Upper lobe of left lung (tissue), 6 donors: Measurements from ENCODE around the gene TELO2. TPM values are rescaled to one million over a fixed set of nuclear protein-coding genes. Genes with fewer than 3 reads are reported as not detected.
A peak's percentile ranks its signal among the peaks of the same experiment; 100 is the strongest.

Source experiments
- ATAC-seq, 2 donors: fragments of 200-7000 bp; cut with Tn5 transposase; one replicate each; pipeline ENCODE4 v1.9.1; 2022; ENCODE audit warnings: mild to moderate bottlenecking in 2 of 2, moderate library complexity in 2 of 2; ENCODE audit not compliant: low FRiP score in 2 of 2
- DNase-seq, 2 donors: peaks; one replicate each; pipeline ENCODE4 v3.0.0-alpha.2; 2019 to 2020
- H3K27ac ChIP-seq, 4 donors: fragments of 200-600 bp; sonication (generic); one replicate each; pipeline ENCODE4 v1.5.1; 2016 to 2019
- H3K27me3 ChIP-seq, 4 donors: fragments of 200-600 bp; sonication (generic); one replicate each; pipeline ENCODE4 v1.5.1; 2017 to 2019
- H3K36me3 ChIP-seq, 4 donors: fragments of 200-600 bp; sonication (generic); one replicate each; pipeline ENCODE4 v1.5.1; 2016 to 2019
- H3K4me1 ChIP-seq, 4 donors: fragments of 200-600 bp; sonication (generic); one replicate each; pipeline ENCODE4 v1.5.1; 2018 to 2019
- H3K4me3 ChIP-seq, 4 donors: fragments of 200-600 bp; sonication (generic); one replicate each; pipeline ENCODE4 v1.5.1; 2017 to 2019; ENCODE audit warnings: mild to moderate bottlenecking in 2 of 4, moderate library complexity in 1 of 4
- H3K9me3 ChIP-seq, 4 donors: fragments of 200-600 bp; sonication (generic); one replicate each; pipeline ENCODE4 v1.5.1; 2018 to 2019
- CTCF ChIP-seq, 6 experiments: fragments of 450-650 bp in 4 of 6; fragments of 200-600 bp in 2 of 6; sonication (generic) in 2 of 6; IDR thresholded peaks; one replicate each; pipeline ENCODE4 v1.5.1; 2016 to 2019; ENCODE audit warnings: antibody characterized with exemption in 6 of 6
- EP300 ChIP-seq, 4 donors: sonication (generic); formaldehyde crosslinking; IDR thresholded peaks; one replicate each; pipeline ENCODE4 v1.5.1; 2017; ENCODE audit warnings: antibody characterized with exemption in 4 of 4, control low read depth in 2 of 4
- POLR2A ChIP-seq, 4 donors: fragments of 450-650 bp; IDR thresholded peaks; one replicate each; pipeline ENCODE4 v1.5.1; 2016 to 2017; ENCODE audit warnings: antibody characterized with exemption in 4 of 4, mild to moderate bottlenecking in 2 of 4
- POLR2AphosphoS5 ChIP-seq, 2 donors: sonication (generic); formaldehyde crosslinking; IDR thresholded peaks; one replicate each; pipeline ENCODE4 v1.5.1; 2017; ENCODE audit warnings: antibody characterized with exemption in 2 of 2
- WGBS, 2 donors: methylation state at CpG; one replicate each; pipeline ENCODE4 v1.1.5; 2017 to 2018; 5-methylcytosine and 5-hydroxymethylcytosine counted together
- total RNA-seq, 6 donors: library from RNA; depleted of rRNA in 4 of 6; stranded (reverse); fragments of >200 nt in 4 of 6; gene quantifications; one replicate each; pipeline versions ENCODE4 v1.1.0 to v1.2.1, GENCODE V29; 2016 to 2021
- donor health status: DM: no; HTN: no; CAD: no; lungs with moderate emphysema.
- donor health status: DM: no; HTN: yes; CAD: no; lungs with severe emphysema.

Gene TELO2
- total RNA-seq: 100 to 1,000 TPM in 1 of 6 donors, 10 to 100 TPM in 5; 13.8 to 130 (median 41.5) TPM

GRCh38 chr16:1492923-1493745 lies at the start of gene TELO2:
Gene TELO2 (plus strand): TSS chr16:1493360. CDS start chr16:1494282, 922 bp downstream.
- H3K27me3 ChIP-seq: no peaks in the 10 kb centered on the region
- H3K36me3 ChIP-seq: peaks cover 0 to 36% (median 18%) of the 10 kb centered on the region in 4 donors
- ATAC-seq (peak; percentile 91 to 97), DNase-seq (peak; percentile 85 to 97)
- H3K27ac ChIP-seq: peak within 1 kb of the TSS; percentile 90 to 92 (median 90)
- H3K4me3 ChIP-seq: peak within 1 kb of the TSS; percentile 51 to 93 (median 78)
- TF ChIP-seq POLR2A (IDR thresholded peaks at IDR 0.05) (peak in 1 of 4 donors; percentile 47), EP300 (IDR thresholded peaks at IDR 0.05) (no peak), CTCF (IDR thresholded peaks at IDR 0.05) (peak in 3 of 6 experiments; percentile 18 to 44 (median 29)), POLR2AphosphoS5 (IDR thresholded peaks at IDR 0.05) (peak in 1 of 2 donors; percentile 59)
- H3K9me3 ChIP-seq: no peaks in the 10 kb centered on the region
- peaks cover 17 to 25% (median 18%) of the 10 kb centered on the region in 4 donors for H3K4me1 ChIP-seq
- 1 to 3% methylated on average over 8 to 37 of the region's 89 CpGs for WGBS, 2 donors

- peak in 1 of 2 donors; percentile 85 for DNase-seq
- H3K4me3 ChIP-seq: no peak overlapping the region
- WGBS, 2 donors: 91% methylated on average over 34 of the region's 38 CpGs; no CpG with 5 or more reads in 1 of the 2 donors
- H3K4me1 ChIP-seq: no peaks in the 10 kb centered on the region
- H3K27ac ChIP-seq: no peak overlapping the region
- H3K27me3 ChIP-seq: no peaks in the 10 kb centered on the region
- no peaks in the 10 kb centered on the region for H3K9me3 ChIP-seq
- TF ChIP-seq POLR2A (IDR thresholded peaks at IDR 0.05) (no peak), EP300 (IDR thresholded peaks at IDR 0.05) (no peak), CTCF (IDR thresholded peaks at IDR 0.05) (no peak), POLR2AphosphoS5 (IDR thresholded peaks at IDR 0.05) (no peak)
- ATAC-seq: no peak
- peaks cover 4 to 34% (median 29%) of the 10 kb centered on the region in 4 donors for H3K36me3 ChIP-seq
These were observed 49.7 kb upstream of the TELO2 start for GRCh38 chr16:1443403-1443973.

- 73 to 79% methylated on average over 9 to 26 of the region's 27 CpGs for WGBS, 2 donors
- Histone ChIP-seq H3K9me3 (no peaks in the 10 kb centered on the region), H3K27ac (no peak within 1 kb of the TSS), H3K4me3 (no peak within 1 kb of the TSS), H3K27me3 (no peaks in the 10 kb centered on the region), H3K4me1 (no peaks in the 10 kb centered on the region), H3K36me3 (peaks cover 4 to 39% (median 34%) of the 10 kb centered on the region in 4 donors)
- no peak for ATAC-seq
- peak in 1 of 2 donors; percentile 81 for DNase-seq
- TF ChIP-seq EP300 (IDR thresholded peaks at IDR 0.05) (no peak), POLR2AphosphoS5 (IDR thresholded peaks at IDR 0.05) (no peak), POLR2A (IDR thresholded peaks at IDR 0.05) (no peak), CTCF (IDR thresholded peaks at IDR 0.05) (no peak)
These were observed 49.0 kb upstream of the TELO2 start, which contains the start of gene CCDC154 for GRCh38 chr16:1443980-1444729. Gene CCDC154 (minus strand): TSS chr16:1444556. CDS start chr16:1444322, 234 bp downstream.

- DNase-seq (peak in 1 of 2 donors; percentile 78), ATAC-seq (no peak)
- H3K36me3 ChIP-seq: peaks cover 4 to 47% (median 39%) of the 10 kb centered on the region in 4 donors
- H3K4me1 ChIP-seq: no peaks in the 10 kb centered on the region
- H3K27me3 ChIP-seq: no peaks in the 10 kb centered on the region
- H3K27ac ChIP-seq: no peak overlapping the region
- 84 to 88% methylated on average over 43 to 48 of the region's 48 CpGs for WGBS, 2 donors
- H3K4me3 ChIP-seq: no peak overlapping the region
- no peak for TF ChIP-seq POLR2AphosphoS5 (IDR thresholded peaks at IDR 0.05)
- H3K9me3 ChIP-seq: no peaks in the 10 kb centered on the region
These were observed 48.2 kb upstream of the TELO2 start for GRCh38 chr16:1444730-1445517.
